Measurements from ENCODE around the gene ZNF593OS. TPM values are rescaled to one million over a fixed set of nuclear protein-coding genes. Genes with fewer than 3 reads are reported as not detected.

The ZNF593OS gene
- total and polyA plus RNA-seq, 10 of the 15 experiments (the other 5 are each of a cell fraction or from before 2014, with no cell fraction given): 0.16 to 1.7 (median 0.59) TPM; not detected in 6

- intact Hi-C loops (cut with micrococcal nuclease; ENCODE audit: unreplicated experiment) (no loop called here), in situ Hi-C loops (cut with MboI) (no loop called here)
- DNase-seq (ENCODE audit: low read depth, low spot score): no peak
- POLR2A ChIA-PET: no interaction called here
- Histone ChIP-seq H3K27me3 (replicated peaks in 1 of 2; ENCODE audit: control insufficient read depth in 2 of 2, insufficient read depth in 2 of 2, low read length in 1 of 2) (peaks cover 0 to 3% of the 10 kb centered on the region in 2 experiments; a peak in 2 of 4 replicates), H3K79me2 (ENCODE audit: control insufficient read depth, insufficient read depth, low read length) (no peaks in the 10 kb centered on the region), H3K9ac (ENCODE audit: control insufficient read depth, insufficient read depth, low read length) (no peak overlapping the region), H3K9me3 (replicated peaks; ENCODE audit: control insufficient read depth, insufficient read depth, low read length) (no peaks in the 10 kb centered on the region), H4K20me1 (ENCODE audit: control insufficient read depth, insufficient read depth) (no peaks in the 10 kb centered on the region), H3K4me3 (no peak overlapping the region), H2AFZ (ENCODE audit: control insufficient read depth, low read depth, low read length) (no peak overlapping the region), H3K4me2 (ENCODE audit: control insufficient read depth, insufficient read depth) (no peak overlapping the region), H3K36me3 (ENCODE audit: control insufficient read depth in 2 of 2, insufficient read depth in 2 of 2, low read length in 1 of 2) (no peaks in the 10 kb centered on the region), H3K27ac (ENCODE audit: control insufficient read depth, insufficient read depth) (no peak overlapping the region), H3K4me1 (ENCODE audit: control insufficient read depth, insufficient read depth, low read length) (no peaks in the 10 kb centered on the region)
- RAD21 ChIA-PET (ENCODE audit: unreplicated experiment): no interaction called here
- CTCF ChIA-PET: no interaction called here
- TF ChIP-seq MYC (IDR thresholded peaks at IDR 0.05; ENCODE audit: insufficient read depth, insufficient read length, insufficient replicate concordance, low read length, severe bottlenecking) (no peak), MTA3 (IDR thresholded peaks at IDR 0.05; ENCODE audit: borderline replicate concordance, low read length) (no peak), RAD21 (IDR thresholded peaks at IDR 0.05; ENCODE audit: insufficient read depth, low read depth, low read length) (no peak), PML (IDR thresholded peaks at IDR 0.05; ENCODE audit: low read length) (no peak), JUND (IDR thresholded peaks at IDR 0.05; ENCODE audit: low read depth, low read length) (no peak)
- TF ChIP-seq, protein P1, sequence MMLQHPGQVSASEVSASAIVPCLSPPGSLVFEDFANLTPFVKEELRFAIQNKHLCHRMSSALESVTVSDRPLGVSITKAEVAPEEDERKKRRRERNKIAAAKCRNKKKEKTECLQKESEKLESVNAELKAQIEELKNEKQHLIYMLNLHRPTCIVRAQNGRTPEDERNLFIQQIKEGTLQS (IDR thresholded peaks at IDR 0.05; ENCODE audit: borderline replicate concordance, extremely low read depth, low read depth, low read length): no peak
- FAIRE-seq: no peak
- no peak for ATAC-seq
- 26% methylated on average over 5 of the region's 5 CpGs for WGBS (ENCODE audit: insufficient coverage, insufficient replicate concordance, low lambda C conversion rate, missing lambda C conversion rate)
- SMC1A ChIA-PET (ENCODE audit: uncharacterized antibody, unreplicated experiment): no interaction called here
- BruUV-seq (replicated peaks): no TSS peak
These were observed 28.8 kb upstream of the ZNF593OS start for GRCh38 chr1:26200413-26200812.

GRCh38 chr1:26197813-26198212 is 26.2 kb upstream of the ZNF593OS start:
- in situ Hi-C loops (cut with MboI): no loop called here
- intact Hi-C loops (cut with micrococcal nuclease; ENCODE audit: unreplicated experiment): no loop called here
- RAD21 ChIA-PET (ENCODE audit: unreplicated experiment): no interaction called here
- Histone ChIP-seq H3K4me2 (ENCODE audit: control insufficient read depth, insufficient read depth) (no peak overlapping the region), H3K4me1 (ENCODE audit: control insufficient read depth, insufficient read depth, low read length) (no peaks in the 10 kb centered on the region), H3K9ac (ENCODE audit: control insufficient read depth, insufficient read depth, low read length) (no peak overlapping the region), H3K9me3 (replicated peaks; ENCODE audit: control insufficient read depth, insufficient read depth, low read length) (no peaks in the 10 kb centered on the region), H3K4me3 (no peak overlapping the region), H4K20me1 (ENCODE audit: control insufficient read depth, insufficient read depth) (no peaks in the 10 kb centered on the region), H2AFZ (ENCODE audit: control insufficient read depth, low read depth, low read length) (no peak overlapping the region), H3K27ac (ENCODE audit: control insufficient read depth, insufficient read depth) (no peak overlapping the region), H3K36me3 (ENCODE audit: control insufficient read depth in 2 of 2, insufficient read depth in 2 of 2, low read length in 1 of 2) (no peaks in the 10 kb centered on the region), H3K27me3 (replicated peaks in 1 of 2; ENCODE audit: control insufficient read depth in 2 of 2, insufficient read depth in 2 of 2, low read length in 1 of 2) (no peaks in the 10 kb centered on the region), H3K79me2 (ENCODE audit: control insufficient read depth, insufficient read depth, low read length) (no peaks in the 10 kb centered on the region)
- SMC1A ChIA-PET (ENCODE audit: uncharacterized antibody, unreplicated experiment): no interaction called here
- 42% methylated on average over 11 of the region's 11 CpGs for WGBS (ENCODE audit: insufficient coverage, insufficient replicate concordance, low lambda C conversion rate, missing lambda C conversion rate)
- CTCF ChIA-PET: no interaction called here
- no TSS peak for BruUV-seq (replicated peaks)
- DNase-seq (ENCODE audit: low read depth, low spot score): no peak
- POLR2A ChIA-PET: no interaction called here
- FAIRE-seq: no peak
- ATAC-seq: no peak
- TF ChIP-seq ZNF217 (IDR thresholded peaks at IDR 0.05) (no peak), CHD1 (IDR thresholded peaks at IDR 0.05; ENCODE audit: low read depth, low read length) (no peak), SIX5 (IDR thresholded peaks at IDR 0.05; ENCODE audit: low read depth, low read length, severe bottlenecking) (no peak), HDGF (IDR thresholded peaks at IDR 0.05) (no peak), ZNF687 (IDR thresholded peaks at IDR 0.05) (no peak)

All from GM12878 (cell line).